Upper lobe of left lung (tissue), 4 donors: ENCODE measurements around the gene IL1RL1.

Experiments
- EP300 ChIP-seq, 4 donors: sonication (generic); formaldehyde crosslinking; IDR thresholded peaks; one replicate each; pipeline ENCODE4 v1.5.1; 2017; ENCODE audit warnings: antibody characterized with exemption in 4 of 4, control low read depth in 2 of 4
- TF ChIP-seq, protein P1 (sequence below), 6 experiments: fragments of 450-650 bp in 4 of 6; fragments of 200-600 bp in 2 of 6; sonication (generic) in 2 of 6; IDR thresholded peaks; one replicate each; pipeline ENCODE4 v1.5.1; 2016 to 2019; ENCODE audit warnings: antibody characterized with exemption in 6 of 6

DNA sequence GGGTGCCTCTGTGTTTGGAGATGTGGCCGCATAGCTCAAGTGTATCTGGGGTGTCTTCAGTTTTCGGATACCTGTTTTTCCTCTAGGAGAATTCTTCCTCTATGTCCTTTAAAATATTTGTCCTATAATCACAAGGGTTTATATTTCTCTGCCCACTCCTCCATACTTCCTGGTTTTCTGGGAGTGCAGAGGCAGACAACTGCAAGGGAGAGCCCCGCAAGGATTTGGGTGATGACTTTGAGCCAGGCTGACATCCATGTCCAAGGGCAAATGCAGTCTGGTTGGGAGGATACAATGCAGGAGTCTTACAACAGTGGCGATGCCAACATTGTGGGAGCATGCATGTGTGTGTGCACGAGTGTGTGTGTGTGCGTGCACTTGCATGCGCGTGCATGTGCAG, 2.1 kb downstream of the IL1RL1 start:
- TF ChIP-seq, protein P1, sequence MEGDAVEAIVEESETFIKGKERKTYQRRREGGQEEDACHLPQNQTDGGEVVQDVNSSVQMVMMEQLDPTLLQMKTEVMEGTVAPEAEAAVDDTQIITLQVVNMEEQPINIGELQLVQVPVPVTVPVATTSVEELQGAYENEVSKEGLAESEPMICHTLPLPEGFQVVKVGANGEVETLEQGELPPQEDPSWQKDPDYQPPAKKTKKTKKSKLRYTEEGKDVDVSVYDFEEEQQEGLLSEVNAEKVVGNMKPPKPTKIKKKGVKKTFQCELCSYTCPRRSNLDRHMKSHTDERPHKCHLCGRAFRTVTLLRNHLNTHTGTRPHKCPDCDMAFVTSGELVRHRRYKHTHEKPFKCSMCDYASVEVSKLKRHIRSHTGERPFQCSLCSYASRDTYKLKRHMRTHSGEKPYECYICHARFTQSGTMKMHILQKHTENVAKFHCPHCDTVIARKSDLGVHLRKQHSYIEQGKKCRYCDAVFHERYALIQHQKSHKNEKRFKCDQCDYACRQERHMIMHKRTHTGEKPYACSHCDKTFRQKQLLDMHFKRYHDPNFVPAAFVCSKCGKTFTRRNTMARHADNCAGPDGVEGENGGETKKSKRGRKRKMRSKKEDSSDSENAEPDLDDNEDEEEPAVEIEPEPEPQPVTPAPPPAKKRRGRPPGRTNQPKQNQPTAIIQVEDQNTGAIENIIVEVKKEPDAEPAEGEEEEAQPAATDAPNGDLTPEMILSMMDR (IDR thresholded peaks at IDR 0.05), result no peak
- TF ChIP-seq EP300 (IDR thresholded peaks at IDR 0.05), result no peak
